ENCODE results near the gene EPSTI1. TPM values are rescaled to one million over a fixed set of nuclear protein-coding genes. Genes with fewer than 3 reads are reported as not detected.
"Not testable (repeated sequence)": the region's sequence is repeated elsewhere in the genome, so short reads cannot be mapped to it uniquely, and the experiment has no call there.

Gene EPSTI1, protein sequence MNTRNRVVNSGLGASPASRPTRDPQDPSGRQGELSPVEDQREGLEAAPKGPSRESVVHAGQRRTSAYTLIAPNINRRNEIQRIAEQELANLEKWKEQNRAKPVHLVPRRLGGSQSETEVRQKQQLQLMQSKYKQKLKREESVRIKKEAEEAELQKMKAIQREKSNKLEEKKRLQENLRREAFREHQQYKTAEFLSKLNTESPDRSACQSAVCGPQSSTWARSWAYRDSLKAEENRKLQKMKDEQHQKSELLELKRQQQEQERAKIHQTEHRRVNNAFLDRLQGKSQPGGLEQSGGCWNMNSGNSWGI
- total RNA-seq: 10 to 100 TPM; 23.4 to 57.4 (median 34.4) TPM
- total RNA-seq (2013): 42.7 TPM

DNA sequence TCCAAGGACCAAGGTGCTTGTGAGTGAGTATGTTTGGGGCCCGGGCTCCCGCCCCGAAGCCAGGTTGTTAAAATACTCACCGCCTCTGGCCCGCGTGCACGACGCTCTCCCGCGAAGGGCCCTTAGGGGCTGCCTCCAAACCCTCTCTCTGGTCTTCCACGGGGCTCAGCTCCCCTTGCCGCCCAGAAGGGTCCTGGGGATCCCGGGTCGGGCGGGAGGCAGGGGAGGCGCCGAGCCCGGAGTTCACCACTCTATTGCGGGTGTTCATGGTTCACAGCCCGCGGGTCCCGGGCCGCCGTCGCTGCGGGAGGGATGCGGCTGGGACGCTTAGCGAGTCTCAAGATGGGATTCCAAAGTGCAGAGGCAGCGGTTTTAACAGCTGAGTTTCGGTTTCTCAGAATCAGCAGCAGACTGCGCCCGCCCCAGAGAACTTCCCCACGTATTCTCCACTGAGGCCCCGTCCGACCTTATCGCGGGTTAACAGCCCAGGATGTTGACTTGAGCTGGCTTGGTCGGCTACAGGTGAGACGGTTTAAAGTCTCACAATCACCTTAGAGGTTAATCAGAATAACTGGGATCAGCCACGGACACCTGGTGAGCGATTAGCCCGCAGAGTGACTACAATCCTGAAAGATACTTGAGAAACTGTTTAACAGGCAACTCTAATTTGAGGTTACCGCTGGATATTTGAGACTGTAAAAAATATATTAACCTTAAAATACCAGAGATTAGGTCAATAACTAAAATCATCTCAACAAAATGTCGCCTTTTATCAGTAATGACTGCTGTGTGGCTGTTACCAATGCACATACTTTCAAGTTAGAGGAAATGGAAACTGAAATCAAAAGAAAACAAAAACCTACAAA lies at the start of gene EPSTI1:
Gene EPSTI1 (minus strand): TSS at position 344 of the 866 bp plus-strand sequence. CDS start 76 bp downstream, at position 268.
- H3K4me3 ChIP-seq (ENCODE audit: low read length): peak within 1 kb of the TSS; percentile 92
- no peaks in the 10 kb centered on the region for H3K9me3 ChIP-seq (ENCODE audit: control insufficient read depth, insufficient read depth, low read length)
- Mint-ChIP-seq H3K27me3 (ENCODE audit: low read depth in 2 of 2) (no peaks in the 10 kb centered on the region), H3K4me3 (peak within 1 kb of the TSS; percentile 95), H3K36me3 (no peaks in the 10 kb centered on the region), H3K4me1 (peaks cover 33 to 34% of the 10 kb centered on the region in 2 donors), H3K27ac (peak within 1 kb of the TSS; percentile 98 to 99), H3K9me3 (no peaks in the 10 kb centered on the region)
- peaks cover 23% of the 10 kb centered on the region for H3K4me1 ChIP-seq (ENCODE audit: control insufficient read depth, insufficient read depth, low read length)
- ATAC-seq (peak; percentile 86 to 91 (median 88)), DNase-seq (peak; percentile 68 to 87)
- TF ChIP-seq, protein P1, sequence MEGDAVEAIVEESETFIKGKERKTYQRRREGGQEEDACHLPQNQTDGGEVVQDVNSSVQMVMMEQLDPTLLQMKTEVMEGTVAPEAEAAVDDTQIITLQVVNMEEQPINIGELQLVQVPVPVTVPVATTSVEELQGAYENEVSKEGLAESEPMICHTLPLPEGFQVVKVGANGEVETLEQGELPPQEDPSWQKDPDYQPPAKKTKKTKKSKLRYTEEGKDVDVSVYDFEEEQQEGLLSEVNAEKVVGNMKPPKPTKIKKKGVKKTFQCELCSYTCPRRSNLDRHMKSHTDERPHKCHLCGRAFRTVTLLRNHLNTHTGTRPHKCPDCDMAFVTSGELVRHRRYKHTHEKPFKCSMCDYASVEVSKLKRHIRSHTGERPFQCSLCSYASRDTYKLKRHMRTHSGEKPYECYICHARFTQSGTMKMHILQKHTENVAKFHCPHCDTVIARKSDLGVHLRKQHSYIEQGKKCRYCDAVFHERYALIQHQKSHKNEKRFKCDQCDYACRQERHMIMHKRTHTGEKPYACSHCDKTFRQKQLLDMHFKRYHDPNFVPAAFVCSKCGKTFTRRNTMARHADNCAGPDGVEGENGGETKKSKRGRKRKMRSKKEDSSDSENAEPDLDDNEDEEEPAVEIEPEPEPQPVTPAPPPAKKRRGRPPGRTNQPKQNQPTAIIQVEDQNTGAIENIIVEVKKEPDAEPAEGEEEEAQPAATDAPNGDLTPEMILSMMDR (IDR thresholded peaks at IDR 0.05): no peak
- intact Hi-C loops (cut with micrococcal nuclease): loop anchor here (2.0 to 10.0 kb wide), 3 partner anchors 31 to 1583 kb away; partner anchors contain the start of genes DNAJC15 and TSC22D1
- H3K27me3 ChIP-seq (ENCODE audit: control insufficient read depth, insufficient read depth, low read length): no peaks in the 10 kb centered on the region
- peak within 1 kb of the TSS; percentile 98 for H3K27ac ChIP-seq (ENCODE audit: low read length)
- no peaks in the 10 kb centered on the region for H3K36me3 ChIP-seq (ENCODE audit: control insufficient read depth, insufficient read depth, low read length)
- WGBS (ENCODE audit: insufficient coverage): under 1% methylated on average over 44 of the region's 45 CpGs

DNA sequence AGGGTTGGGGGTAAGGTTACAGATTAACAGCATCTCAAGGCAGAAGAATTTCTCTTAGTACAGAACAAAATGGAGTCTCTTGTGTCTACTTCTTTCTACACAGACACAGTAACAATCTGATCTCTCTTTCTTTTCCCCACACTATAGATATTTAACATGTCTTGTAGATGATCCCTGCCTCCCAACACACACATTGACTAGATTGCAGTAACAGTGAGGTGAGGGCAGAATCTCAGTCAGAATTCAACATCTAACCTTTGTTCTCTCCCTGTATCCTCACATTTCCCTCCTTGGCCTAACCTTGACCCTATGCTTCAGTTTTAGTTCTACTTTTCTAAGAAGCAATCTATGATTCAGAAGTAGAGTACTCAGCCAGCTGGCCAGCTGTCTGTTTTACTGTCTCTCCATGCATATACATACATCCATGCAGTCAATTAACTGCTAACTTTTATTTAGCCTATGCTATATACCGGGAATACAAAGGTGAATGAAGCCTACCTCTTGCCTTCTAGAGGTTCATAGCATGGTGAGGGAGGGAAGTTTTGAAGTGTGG lies 49.4 kb upstream of the EPSTI1 start:
- no peaks in the 10 kb centered on the region for H3K27me3 Mint-ChIP-seq (ENCODE audit: low read depth in 2 of 2)
- H3K4me3 Mint-ChIP-seq: no peak overlapping the region
- Histone ChIP-seq H3K4me3 (ENCODE audit: low read length) (no peak overlapping the region), H3K36me3 (ENCODE audit: control insufficient read depth, insufficient read depth, low read length) (peaks cover 2% of the 10 kb centered on the region), H3K9me3 (ENCODE audit: control insufficient read depth, insufficient read depth, low read length) (no peaks in the 10 kb centered on the region), H3K27ac (ENCODE audit: low read length) (no peak overlapping the region), H3K27me3 (ENCODE audit: control insufficient read depth, insufficient read depth, low read length) (no peaks in the 10 kb centered on the region), H3K4me1 (ENCODE audit: control insufficient read depth, insufficient read depth, low read length) (peaks cover 6% of the 10 kb centered on the region)
- DNase-seq (no peak), ATAC-seq (no peak)
- no peaks in the 10 kb centered on the region for H3K36me3 Mint-ChIP-seq
- intact Hi-C loops (cut with micrococcal nuclease): no loop called here
- no peaks in the 10 kb centered on the region for H3K9me3 Mint-ChIP-seq
- TF ChIP-seq, protein P1 (IDR thresholded peaks at IDR 0.05): no peak
- peaks cover 36 to 57% of the 10 kb centered on the region in 2 donors for H3K4me1 Mint-ChIP-seq
- H3K27ac Mint-ChIP-seq: no peak overlapping the region
- 100% methylated on average over 1 of the region's 1 CpG for WGBS (ENCODE audit: insufficient coverage)

DNA sequence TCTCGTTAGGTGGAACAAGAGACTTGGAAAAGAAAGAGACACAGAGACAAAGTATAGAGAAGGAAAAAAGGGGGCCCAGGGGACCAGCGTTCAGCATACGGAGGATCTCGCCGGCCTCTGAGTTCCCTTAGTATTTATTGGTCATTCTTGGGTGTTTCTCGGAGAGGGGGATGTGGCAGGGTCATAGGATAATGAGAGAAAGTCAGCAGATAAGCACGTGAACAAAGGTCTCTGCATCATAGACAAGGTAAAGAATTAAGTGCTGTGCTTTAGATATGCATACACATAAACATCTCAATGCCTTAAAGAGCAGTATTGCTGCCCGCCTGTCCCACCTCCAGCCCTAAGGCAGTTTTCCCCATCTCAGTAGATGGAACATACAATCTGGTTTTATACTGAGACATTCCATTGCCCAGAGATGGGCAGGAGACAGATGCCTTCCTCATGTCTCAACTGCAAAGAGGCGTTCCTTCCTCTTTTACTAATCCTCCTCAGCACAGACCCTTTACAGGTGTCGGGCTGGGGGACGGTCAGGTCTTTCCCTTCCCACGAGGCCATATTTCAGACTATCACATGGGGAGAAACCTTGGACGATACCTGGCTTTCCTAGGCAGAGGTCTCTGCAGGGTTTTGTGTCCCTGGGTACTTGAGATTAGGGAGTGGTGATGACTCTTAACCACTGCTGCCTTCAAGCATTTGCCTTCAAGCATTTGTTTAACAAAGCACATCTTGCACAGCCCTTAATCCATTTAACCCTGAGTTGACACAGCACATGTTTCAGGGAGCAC lies 48.7 kb upstream of the EPSTI1 start:
- H3K4me3 ChIP-seq (ENCODE audit: low read length); H3K27ac Mint-ChIP-seq; H3K27ac ChIP-seq (ENCODE audit: low read length); ATAC-seq; intact Hi-C loops (cut with micrococcal nuclease); H3K4me3 Mint-ChIP-seq; H3K4me1 ChIP-seq (ENCODE audit: control insufficient read depth, insufficient read depth, low read length); H3K9me3 ChIP-seq (ENCODE audit: control insufficient read depth, insufficient read depth, low read length); H3K36me3 ChIP-seq (ENCODE audit: control insufficient read depth, insufficient read depth, low read length); H3K27me3 Mint-ChIP-seq (ENCODE audit: low read depth in 2 of 2); H3K36me3 Mint-ChIP-seq; H3K27me3 ChIP-seq (ENCODE audit: control insufficient read depth, insufficient read depth, low read length); H3K9me3 Mint-ChIP-seq; DNase-seq: not testable (repeated sequence)
- 83% methylated on average over 12 of the region's 13 CpGs for WGBS (ENCODE audit: insufficient coverage)
- peaks cover 36 to 51% of the 10 kb centered on the region in 2 donors for H3K4me1 Mint-ChIP-seq

All from natural killer cell (primary cell).